Fibroblast of mammary gland (primary cell): ENCODE measurements around the gene PTRH1.
A peak's percentile ranks its signal among the peaks of the same experiment; 100 is the strongest.
"Not testable (repeated sequence)": the region's sequence is repeated elsewhere in the genome, so short reads cannot be mapped to it uniquely, and the experiment has no call there.

Experiments used
- DNase-seq: peaks from one replicate; pipeline ENCODE4 v3.0.0-alpha.2; 2010; ENCODE audit warnings: low read depth
- H3K4me3 ChIP-seq: 2 replicates; pipeline ENCODE4 v1.5.1; 2011; ENCODE audit warnings: low read depth, mild to moderate bottlenecking, low read length, moderate library complexity; ENCODE audit not compliant: control insufficient read depth
- CTCF ChIP-seq: conservative IDR thresholded peaks from 2 replicates; pipeline ENCODE4 v1.5.1; 2011; ENCODE audit warnings: low read depth, low read length, inconsistent platforms; ENCODE audit not compliant: control insufficient read depth, insufficient read depth

The PTRH1 gene, protein sequence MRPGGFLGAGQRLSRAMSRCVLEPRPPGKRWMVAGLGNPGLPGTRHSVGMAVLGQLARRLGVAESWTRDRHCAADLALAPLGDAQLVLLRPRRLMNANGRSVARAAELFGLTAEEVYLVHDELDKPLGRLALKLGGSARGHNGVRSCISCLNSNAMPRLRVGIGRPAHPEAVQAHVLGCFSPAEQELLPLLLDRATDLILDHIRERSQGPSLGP

GRCh38 chr9:127715470-127716337, at the start of gene PTRH1, which contains the start of gene TTC16:
Gene PTRH1 (minus strand): TSS chr9:127715663. CDS start chr9:127715639, 24 bp downstream.
Gene TTC16 (plus strand): TSS chr9:127716079. CDS start chr9:127716146, 67 bp downstream.
- H3K4me3 ChIP-seq = peak within 1 kb of the TSS; percentile 88
- DNase-seq = peak; percentile 92
- TF ChIP-seq CTCF = no peak

DNA sequence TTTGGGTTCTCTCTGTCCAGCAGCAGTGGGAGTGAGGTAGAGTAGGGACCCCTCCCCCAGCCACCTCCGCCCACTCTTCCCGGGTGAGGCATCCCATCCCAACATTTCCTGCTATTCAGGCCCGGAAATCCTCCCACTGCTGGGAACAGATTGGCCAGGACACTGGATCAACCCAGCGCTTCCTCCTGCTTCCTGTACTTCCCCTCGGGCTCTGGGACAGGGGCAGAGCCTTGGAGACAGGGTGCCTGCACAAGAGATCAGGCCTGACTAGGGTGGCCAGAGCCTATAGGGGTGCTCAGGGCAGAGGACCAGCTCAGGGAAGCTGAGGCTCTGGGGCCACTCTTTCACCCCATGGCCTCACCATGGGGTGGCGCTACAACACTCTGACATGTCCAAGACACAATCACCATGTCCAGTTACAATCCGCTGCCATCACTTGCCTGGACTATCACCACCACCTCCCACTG, 48.5 kb upstream of the PTRH1 start:
- TF ChIP-seq CTCF = peak; percentile 30
- no peak overlapping the region for H3K4me3 ChIP-seq
- DNase-seq = peak; percentile 23

- no peak overlapping the region for H3K4me3 ChIP-seq
- no peak for TF ChIP-seq CTCF
- DNase-seq = no peak
These were observed 46.7 kb upstream of the PTRH1 start for GRCh38 chr9:127762111-127762676.

- no peak overlapping the region for H3K4me3 ChIP-seq
- TF ChIP-seq CTCF = no peak
- no peak for DNase-seq
These were observed 46.1 kb upstream of the PTRH1 start for GRCh38 chr9:127761491-127761956.

DNA sequence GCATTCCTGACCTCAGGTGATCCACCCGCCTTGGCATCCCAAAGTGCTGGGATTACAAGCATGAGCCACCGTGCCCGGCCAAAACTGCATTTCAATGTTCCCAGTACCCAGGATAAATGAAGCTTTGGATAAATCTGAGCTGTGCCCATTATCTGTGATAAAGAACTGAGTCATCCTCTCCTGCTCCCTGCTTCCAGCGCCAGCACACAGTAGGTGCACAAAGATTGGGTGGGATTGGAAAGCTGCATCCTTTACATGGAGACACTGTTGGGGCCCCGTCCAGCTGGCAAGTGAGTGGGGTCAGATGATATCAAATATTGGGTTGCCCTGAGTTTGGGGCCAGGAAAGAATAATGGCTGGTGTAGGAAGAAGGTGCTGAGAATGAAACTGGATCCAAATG, 45.6 kb upstream of the PTRH1 start:
- H3K4me3 ChIP-seq = no peak overlapping the region
- DNase-seq = no peak
- no peak for TF ChIP-seq CTCF

- no peak for TF ChIP-seq CTCF
- H3K4me3 ChIP-seq = no peak overlapping the region
- no peak for DNase-seq
These were observed 43.4 kb upstream of the PTRH1 start for GRCh38 chr9:127758843-127759242.

DNA sequence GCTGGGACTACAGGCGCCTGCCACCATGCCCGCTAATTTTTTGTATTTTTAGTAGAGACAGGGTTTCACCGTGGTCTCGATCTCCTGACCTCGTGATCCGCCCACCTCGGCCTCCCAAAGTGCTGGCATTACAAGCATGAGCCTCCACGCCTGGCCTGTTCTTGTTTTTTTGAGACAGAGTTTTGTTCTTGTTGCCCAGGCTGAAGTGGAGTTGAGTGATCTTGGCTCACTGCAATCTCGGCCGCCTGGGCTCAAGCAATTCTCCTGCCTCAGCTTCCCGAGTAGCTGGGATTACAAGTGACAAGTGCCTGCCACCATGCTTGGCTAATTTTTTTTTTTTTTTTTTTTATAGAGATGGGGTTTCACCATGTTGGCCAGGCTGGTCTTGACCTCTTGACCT, 41.3 kb upstream of the PTRH1 start:
- not testable (repeated sequence) for H3K4me3 ChIP-seq, DNase-seq
